ENCODE results near the gene DNAJC15. TPM values are rescaled to one million over a fixed set of nuclear protein-coding genes. Genes with fewer than 3 reads are reported as not detected.

The DNAJC15 gene
- total RNA-seq, 2 donors from 2014 or later, result 1.4 to 8.2 TPM

GRCh38 chr13:43139921-43140320, 116.5 kb downstream of the DNAJC15 start:
- no peak for TF ChIP-seq POLR2AphosphoS5 (IDR thresholded peaks at IDR 0.05)
- TF ChIP-seq, protein P1, sequence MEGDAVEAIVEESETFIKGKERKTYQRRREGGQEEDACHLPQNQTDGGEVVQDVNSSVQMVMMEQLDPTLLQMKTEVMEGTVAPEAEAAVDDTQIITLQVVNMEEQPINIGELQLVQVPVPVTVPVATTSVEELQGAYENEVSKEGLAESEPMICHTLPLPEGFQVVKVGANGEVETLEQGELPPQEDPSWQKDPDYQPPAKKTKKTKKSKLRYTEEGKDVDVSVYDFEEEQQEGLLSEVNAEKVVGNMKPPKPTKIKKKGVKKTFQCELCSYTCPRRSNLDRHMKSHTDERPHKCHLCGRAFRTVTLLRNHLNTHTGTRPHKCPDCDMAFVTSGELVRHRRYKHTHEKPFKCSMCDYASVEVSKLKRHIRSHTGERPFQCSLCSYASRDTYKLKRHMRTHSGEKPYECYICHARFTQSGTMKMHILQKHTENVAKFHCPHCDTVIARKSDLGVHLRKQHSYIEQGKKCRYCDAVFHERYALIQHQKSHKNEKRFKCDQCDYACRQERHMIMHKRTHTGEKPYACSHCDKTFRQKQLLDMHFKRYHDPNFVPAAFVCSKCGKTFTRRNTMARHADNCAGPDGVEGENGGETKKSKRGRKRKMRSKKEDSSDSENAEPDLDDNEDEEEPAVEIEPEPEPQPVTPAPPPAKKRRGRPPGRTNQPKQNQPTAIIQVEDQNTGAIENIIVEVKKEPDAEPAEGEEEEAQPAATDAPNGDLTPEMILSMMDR (IDR thresholded peaks at IDR 0.05), result no peak
- no peak for TF ChIP-seq POLR2A (IDR thresholded peaks at IDR 0.05)

DNA sequence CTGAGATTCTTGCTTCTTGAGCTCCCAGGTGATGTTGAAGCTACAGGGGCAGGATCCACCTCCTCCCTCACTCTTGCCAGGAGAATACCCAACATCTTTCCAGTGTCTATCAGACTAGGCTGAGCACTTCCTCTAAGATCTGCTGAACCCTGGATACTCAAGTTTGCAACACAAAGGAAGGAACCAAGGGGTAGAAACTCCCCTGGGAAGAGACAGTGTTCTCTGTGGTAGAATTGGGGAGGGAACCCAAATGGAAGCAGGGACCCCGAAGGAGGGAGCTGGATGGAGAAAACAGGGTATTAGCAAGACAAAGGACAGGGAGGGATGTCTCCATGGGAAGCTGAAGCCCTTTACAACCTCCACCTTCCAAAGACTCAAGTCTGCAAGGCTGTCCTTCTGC, 117.6 kb downstream of the DNAJC15 start:
- Histone ChIP-seq H3K4me1 (replicated peaks) (no peaks in the 10 kb centered on the region), H3K36me3 (no peaks in the 10 kb centered on the region), H3K4me3 (no peak overlapping the region), H3K27me3 (replicated peaks; ENCODE audit: insufficient read depth) (no peaks in the 10 kb centered on the region), H3K9me3 (no peaks in the 10 kb centered on the region), H3K27ac (no peak overlapping the region)
- intact Hi-C loops (cut with DNase I), result no loop called here
- TF ChIP-seq, protein P1 (IDR thresholded peaks at IDR 0.05), result no peak
- no peak for TF ChIP-seq POLR2A (IDR thresholded peaks at IDR 0.05)
- TF ChIP-seq POLR2AphosphoS5 (IDR thresholded peaks at IDR 0.05), result no peak
- no peak for DNase-seq (ENCODE audit: low spot score)
- WGBS, result 15% methylated on average over 1 of the region's 1 CpG

More at GRCh38 chr13:43139921-43140320, 116.5 kb downstream of the DNAJC15 start:
- H3K27me3 ChIP-seq (replicated peaks; ENCODE audit: insufficient read depth), result no peaks in the 10 kb centered on the region
- intact Hi-C loops (cut with DNase I), result no loop called here
- no peak overlapping the region for H3K4me3 ChIP-seq
- no peak for DNase-seq (ENCODE audit: low spot score)
- WGBS, result 85% methylated on average over 2 of the region's 2 CpGs
- H3K9me3 ChIP-seq, result no peaks in the 10 kb centered on the region
- no peaks in the 10 kb centered on the region for H3K4me1 ChIP-seq (replicated peaks)
- H3K27ac ChIP-seq, result no peak overlapping the region
- no peaks in the 10 kb centered on the region for H3K36me3 ChIP-seq

DNA sequence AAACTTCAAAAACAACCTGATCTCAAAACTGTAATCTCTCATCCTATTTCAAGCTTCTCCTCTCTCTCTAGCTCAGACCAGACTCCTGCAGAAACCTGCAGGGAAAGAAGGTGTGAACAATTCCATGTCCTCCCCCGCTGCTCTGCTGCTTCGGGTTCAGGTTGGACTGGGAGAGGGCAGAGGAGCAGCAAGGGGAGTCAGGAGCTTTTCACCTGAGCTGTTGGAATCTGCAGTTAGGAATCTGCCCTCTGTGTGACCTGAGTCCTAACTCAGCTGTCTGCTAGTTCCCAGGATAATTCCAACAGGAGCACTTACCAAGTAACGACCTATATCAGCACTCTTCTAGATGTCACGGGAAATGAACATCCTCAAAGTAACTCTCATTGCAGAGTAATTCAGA, 118.3 kb downstream of the DNAJC15 start:
- intact Hi-C loops (cut with DNase I), result no loop called here
- 79% methylated on average over 4 of the region's 4 CpGs for WGBS
- no peaks in the 10 kb centered on the region for H3K4me1 ChIP-seq (replicated peaks)
- no peaks in the 10 kb centered on the region for H3K36me3 ChIP-seq
- no peaks in the 10 kb centered on the region for H3K9me3 ChIP-seq
- H3K4me3 ChIP-seq, result no peak overlapping the region
- H3K27ac ChIP-seq, result no peak overlapping the region
- no peak for DNase-seq (ENCODE audit: low spot score)
- no peak for TF ChIP-seq POLR2A (IDR thresholded peaks at IDR 0.05)
- TF ChIP-seq, protein P1 (IDR thresholded peaks at IDR 0.05), result no peak
- TF ChIP-seq POLR2AphosphoS5 (IDR thresholded peaks at IDR 0.05), result no peak
- H3K27me3 ChIP-seq (replicated peaks; ENCODE audit: insufficient read depth), result no peaks in the 10 kb centered on the region

GRCh38 chr13:43143591-43143990, 120.2 kb downstream of the DNAJC15 start:
- Histone ChIP-seq H3K9me3 (no peaks in the 10 kb centered on the region), H3K36me3 (no peaks in the 10 kb centered on the region), H3K27ac (no peak overlapping the region), H3K27me3 (replicated peaks; ENCODE audit: insufficient read depth) (no peaks in the 10 kb centered on the region), H3K4me3 (no peak overlapping the region), H3K4me1 (replicated peaks) (no peaks in the 10 kb centered on the region)
- no peak for DNase-seq (ENCODE audit: low spot score)
- TF ChIP-seq POLR2A (IDR thresholded peaks at IDR 0.05), result no peak
- no peak for TF ChIP-seq POLR2AphosphoS5 (IDR thresholded peaks at IDR 0.05)
- TF ChIP-seq, protein P1 (IDR thresholded peaks at IDR 0.05), result no peak
- WGBS, result 58% methylated on average over 3 of the region's 3 CpGs
- intact Hi-C loops (cut with DNase I), result no loop called here

GRCh38 chr13:43145534-43146196, 122.3 kb downstream of the DNAJC15 start:
- Histone ChIP-seq H3K27ac (no peak overlapping the region), H3K36me3 (no peaks in the 10 kb centered on the region), H3K4me1 (replicated peaks) (no peaks in the 10 kb centered on the region), H3K27me3 (replicated peaks; ENCODE audit: insufficient read depth) (no peaks in the 10 kb centered on the region), H3K9me3 (no peaks in the 10 kb centered on the region), H3K4me3 (no peak overlapping the region)
- 78% methylated on average over 8 of the region's 8 CpGs for WGBS
- TF ChIP-seq POLR2AphosphoS5 (IDR thresholded peaks at IDR 0.05) (no peak), POLR2A (IDR thresholded peaks at IDR 0.05) (no peak)
- TF ChIP-seq, protein P1 (IDR thresholded peaks at IDR 0.05), result no peak
- DNase-seq (ENCODE audit: low spot score), result no peak
- intact Hi-C loops (cut with DNase I), result no loop called here
